GM12878 (cell line): ENCODE results near the gene TBC1D23. TPM values are rescaled to one million over a fixed set of nuclear protein-coding genes. Genes with fewer than 3 reads are reported as not detected.

Source experiments
- ATAC-seq: fragments of 200-7000 bp; cut with Tn5 transposase; 3 replicates; pipeline ENCODE4 v1.9.1; 2020; ENCODE audit warnings: mild to moderate bottlenecking, moderate library complexity
- BruUV-seq: library from RNA; stranded (reverse); fragments of 400-500 nt; replicated peaks from 2 replicates; lab custom pipeline; 2021; lab: Mats Ljungman, UMichigan
- CTCF ChIA-PET: fragments of 300-600 bp; sonication (Branson Sonifier 250); formaldehyde crosslinking; extraction: SDS; loops from one replicate; lab custom pipeline; 2021; ENCODE audit warnings: inconsistent platforms; lab: Yijun Ruan, JAX
- POLR2A ChIA-PET: fragments of 350-600 bp; formaldehyde crosslinking; extraction: SDS; loops from one replicate; lab custom pipeline; 2021; ENCODE audit warnings: inconsistent platforms; lab: Charles Lee
- RAD21 ChIA-PET: fragments of 300-600 bp; sonication (Branson Sonifier 250); formaldehyde crosslinking; loops from one replicate; lab custom pipeline; 2023; ENCODE audit warnings: antibody characterized with exemption; ENCODE audit not compliant: unreplicated experiment; lab: Charles Lee
- SMC1A ChIA-PET: fragments of 300-600 bp; sonication (Branson Sonifier 250); formaldehyde crosslinking; loops from one replicate; lab custom pipeline; 2023; ENCODE audit not compliant: unreplicated experiment, uncharacterized antibody; lab: Charles Lee
- DNase-seq: peaks from one replicate; pipeline ENCODE4 v3.0.0-alpha.2; 2011; ENCODE audit warnings: low read depth, low spot score
- FAIRE-seq: peaks from 3 replicates; lab custom pipeline; 2011; peaks lifted over from hg19 to GRCh38; lab: Jason Lieb, UNC
- H2AFZ ChIP-seq: 2 replicates; pipeline ENCODE4 v1.6.0; 2011; ENCODE audit warnings: low read depth, low read length, control low read depth; ENCODE audit not compliant: control insufficient read depth
- H3K27ac ChIP-seq: 2 replicates; pipeline ENCODE4 v1.5.1; 2011; ENCODE audit warnings: control low read depth; ENCODE audit not compliant: control insufficient read depth, insufficient read depth
- H3K27me3 ChIP-seq, 2 experiments: replicated peaks in 1 of 2; 2 replicates each; pipeline versions ENCODE4 v1.6.0 to v1.6.1; 2011; ENCODE audit warnings: low read length in 1 of 2; ENCODE audit not compliant: control insufficient read depth in 2 of 2, insufficient read depth in 2 of 2
- H3K36me3 ChIP-seq, 2 experiments: 2 replicates each; pipeline ENCODE4 v1.5.1; 2011; ENCODE audit warnings: low read length in 1 of 2; ENCODE audit not compliant: control insufficient read depth in 2 of 2, insufficient read depth in 2 of 2
- H3K4me1 ChIP-seq: 2 replicates; pipeline ENCODE4 v1.6.1; 2011; ENCODE audit warnings: mild to moderate bottlenecking, low read length, moderate library complexity, mixed read lengths; ENCODE audit not compliant: control insufficient read depth, insufficient read depth
- H3K4me2 ChIP-seq: 2 replicates; pipeline ENCODE4 v1.6.0; 2011; ENCODE audit warnings: control low read depth; ENCODE audit not compliant: control insufficient read depth, insufficient read depth
- H3K4me3 ChIP-seq: fragments of 200-600 bp; sonication (generic); 2 replicates; pipeline ENCODE4 v1.5.1; 2016
- H3K79me2 ChIP-seq: 2 replicates; pipeline ENCODE4 v1.6.0; 2011; ENCODE audit warnings: low read length; ENCODE audit not compliant: control insufficient read depth, insufficient read depth
- H3K9ac ChIP-seq: 2 replicates; pipeline ENCODE4 v1.8.0; 2011; ENCODE audit warnings: low read length, control low read depth, mixed read lengths; ENCODE audit not compliant: control insufficient read depth, insufficient read depth
- H3K9me3 ChIP-seq: replicated peaks from 3 replicates; pipeline ENCODE4 v1.5.1; 2011; ENCODE audit warnings: mild to moderate bottlenecking, low read length; ENCODE audit not compliant: control insufficient read depth, insufficient read depth
- H4K20me1 ChIP-seq: 2 replicates; pipeline ENCODE4 v1.6.0; 2011; ENCODE audit not compliant: control insufficient read depth, insufficient read depth
- MEF2B ChIP-seq: fragments of 450-650 bp; IDR thresholded peaks from 2 replicates; pipeline ENCODE4 v1.6.1; 2018; ENCODE audit warnings: mild to moderate bottlenecking, moderate library complexity; ENCODE audit not compliant: partially characterized antibody, poor library complexity, severe bottlenecking
- PAX8 ChIP-seq: fragments of 450-650 bp; IDR thresholded peaks from 2 replicates; pipeline ENCODE4 v1.6.1; 2017; ENCODE audit warnings: mild to moderate bottlenecking, moderate library complexity
- SMAD5 ChIP-seq: IDR thresholded peaks from 2 replicates; pipeline ENCODE4 v1.6.1; 2016; ENCODE audit warnings: antibody characterized with exemption, low read depth
- TARDBP ChIP-seq: IDR thresholded peaks from 2 replicates; pipeline ENCODE4 v1.6.1; 2016; ENCODE audit warnings: borderline replicate concordance
- ZNF687 ChIP-seq: fragments of 450-650 bp; IDR thresholded peaks from 2 replicates; pipeline ENCODE4 v1.6.1; 2017; ENCODE audit warnings: mild to moderate bottlenecking, moderate library complexity
- WGBS: methylation state at CpG from one replicate; pipeline ENCODE4 v1.1.6; 2016; ENCODE audit warnings: low lambda C conversion rate; ENCODE audit not compliant: insufficient replicate concordance, insufficient coverage; ENCODE audit errors: missing lambda C conversion rate; 5-methylcytosine and 5-hydroxymethylcytosine counted together
- in situ Hi-C: fragments of 300-500 bp; cut with MboI; formaldehyde crosslinking; loops from 9 replicates; pipeline ENCODE4 v1.14.3; 2018; ENCODE audit warnings: mixed read lengths
- intact Hi-C: fragments of 100-400 bp; cut with micrococcal nuclease; formaldehyde crosslinking; loops from one replicate; pipeline ENCODE4 v1.14.2; 2022; ENCODE audit not compliant: unreplicated experiment
- polyA plus RNA-seq, 11 experiments: library from polyadenylated mRNA; depleted of rRNA in 4 of 11; unstranded in 6 of 11; stranded (reverse) in 5 of 11; fragments of >200 nt; fragmentation: Nextera tagmentation in 4 of 11; fragmentation: Illumina TruSeq in 1 of 11; extraction: Ambion mirVana in 4 of 11; extraction: Trizol in 1 of 11; gene quantifications; 1 replicate in 1 of 11; 2 replicates in 10 of 11; pipeline versions ENCODE4 v1.2.1 to v1.2.3, GENCODE V29; 2011 to 2016; ENCODE audit warnings: inconsistent platforms in 2 of 11, missing spikeins in 2 of 11, low read depth in 1 of 11
- total RNA-seq, 4 experiments: library from RNA; depleted of rRNA in 3 of 4; stranded (reverse); fragments of >200 nt in 3 of 4; fragmentation: Illumina TruSeq in 1 of 4; extraction: Trizol in 1 of 4; gene quantifications; 2 replicates each; pipeline versions ENCODE4 v1.2.1 to v1.2.3, GENCODE V29; 2013 to 2021

TBC1D23 gene
- total and polyA plus RNA-seq, 10 of the 15 experiments (the other 5 are each of a cell fraction or from before 2014, with no cell fraction given): 8.2 to 23.2 (median 16.6) TPM

GRCh38 chr3:100364421-100364820 is 103.6 kb downstream of the TBC1D23 start (continued):
- TF ChIP-seq ZNF687 (no peak), MEF2B (no peak), PAX8 (no peak)

DNA sequence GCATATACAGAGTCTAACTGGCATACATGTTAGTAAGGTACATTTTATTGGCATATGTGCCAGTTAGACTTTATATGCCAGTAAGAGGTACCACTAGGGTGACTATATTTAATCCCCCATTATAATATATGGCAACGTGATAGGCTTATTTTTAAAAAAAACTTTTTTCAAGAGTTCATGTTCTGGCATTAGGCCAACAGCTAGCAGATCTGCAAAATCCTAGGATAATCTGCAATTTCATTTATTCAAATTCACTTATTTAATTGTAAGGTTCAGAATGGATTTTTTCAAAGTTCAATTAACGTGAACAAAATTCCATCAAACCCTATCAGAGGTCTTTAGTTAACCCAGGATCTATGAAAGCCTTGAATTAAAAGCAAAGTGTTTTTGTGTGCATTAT is 105.6 kb downstream of the TBC1D23 start:
- Histone ChIP-seq H3K27ac (no peak overlapping the region), H3K9me3 (no peaks in the 10 kb centered on the region), H4K20me1 (no peaks in the 10 kb centered on the region), H2AFZ (no peak overlapping the region), H3K4me2 (no peak overlapping the region), H3K36me3 (peaks cover 4 to 28% of the 10 kb centered on the region in 2 experiments), H3K27me3 (no peaks in the 10 kb centered on the region), H3K4me1 (no peaks in the 10 kb centered on the region), H3K79me2 (no peaks in the 10 kb centered on the region), H3K4me3 (no peak overlapping the region), H3K9ac (no peak overlapping the region)
- ChIA-PET RAD21 (no interaction called here), SMC1A (interaction anchor here (2.2 kb wide), 1 partner anchor 34 kb away, joined by 5 read pairs; the partner anchor contains the start of genes LNP1 and TOMM70), POLR2A (no interaction called here), CTCF (interaction anchor here (1.4 to 1.9 kb wide), 2 partner anchors 38 to 50 kb away, joined by 5 to 7 read pairs; no protein-coding TSS in a partner anchor)
- DNase-seq (no peak), ATAC-seq (no peak), FAIRE-seq (no peak)
- no TSS peak for BruUV-seq
- intact Hi-C loops (no loop called here), in situ Hi-C loops (no loop called here)
- WGBS: 97% methylated on average over 2 of the region's 2 CpGs
- TF ChIP-seq TARDBP (no peak), SMAD5 (no peak)
